Measurements from ENCODE around the gene KIAA1328.

Gene KIAA1328

DNA sequence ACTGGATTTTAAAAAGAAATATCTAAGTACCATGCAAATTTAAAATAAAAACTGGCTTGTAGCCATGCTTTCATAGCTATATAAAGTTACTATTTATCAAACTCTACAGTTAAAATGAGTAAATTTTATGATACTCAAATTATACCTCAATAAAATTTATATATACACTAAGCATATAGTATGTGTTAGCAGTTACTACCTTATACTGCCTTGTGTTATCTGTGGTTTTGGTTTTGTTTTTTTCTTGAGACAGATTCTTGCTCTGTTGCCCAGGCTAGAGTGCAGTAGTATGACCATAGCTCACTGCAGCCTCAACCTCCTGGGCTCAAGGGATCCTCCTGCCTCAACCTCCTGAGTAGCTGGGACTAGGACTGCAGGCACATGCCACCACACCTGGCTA lies 342.1 kb downstream of the KIAA1328 start:
- no peak for TF ChIP-seq CEBPB (IDR thresholded peaks at IDR 0.05)
- TF ChIP-seq EGR1 (IDR thresholded peaks at IDR 0.05), result no peak
- TF ChIP-seq, protein P1, sequence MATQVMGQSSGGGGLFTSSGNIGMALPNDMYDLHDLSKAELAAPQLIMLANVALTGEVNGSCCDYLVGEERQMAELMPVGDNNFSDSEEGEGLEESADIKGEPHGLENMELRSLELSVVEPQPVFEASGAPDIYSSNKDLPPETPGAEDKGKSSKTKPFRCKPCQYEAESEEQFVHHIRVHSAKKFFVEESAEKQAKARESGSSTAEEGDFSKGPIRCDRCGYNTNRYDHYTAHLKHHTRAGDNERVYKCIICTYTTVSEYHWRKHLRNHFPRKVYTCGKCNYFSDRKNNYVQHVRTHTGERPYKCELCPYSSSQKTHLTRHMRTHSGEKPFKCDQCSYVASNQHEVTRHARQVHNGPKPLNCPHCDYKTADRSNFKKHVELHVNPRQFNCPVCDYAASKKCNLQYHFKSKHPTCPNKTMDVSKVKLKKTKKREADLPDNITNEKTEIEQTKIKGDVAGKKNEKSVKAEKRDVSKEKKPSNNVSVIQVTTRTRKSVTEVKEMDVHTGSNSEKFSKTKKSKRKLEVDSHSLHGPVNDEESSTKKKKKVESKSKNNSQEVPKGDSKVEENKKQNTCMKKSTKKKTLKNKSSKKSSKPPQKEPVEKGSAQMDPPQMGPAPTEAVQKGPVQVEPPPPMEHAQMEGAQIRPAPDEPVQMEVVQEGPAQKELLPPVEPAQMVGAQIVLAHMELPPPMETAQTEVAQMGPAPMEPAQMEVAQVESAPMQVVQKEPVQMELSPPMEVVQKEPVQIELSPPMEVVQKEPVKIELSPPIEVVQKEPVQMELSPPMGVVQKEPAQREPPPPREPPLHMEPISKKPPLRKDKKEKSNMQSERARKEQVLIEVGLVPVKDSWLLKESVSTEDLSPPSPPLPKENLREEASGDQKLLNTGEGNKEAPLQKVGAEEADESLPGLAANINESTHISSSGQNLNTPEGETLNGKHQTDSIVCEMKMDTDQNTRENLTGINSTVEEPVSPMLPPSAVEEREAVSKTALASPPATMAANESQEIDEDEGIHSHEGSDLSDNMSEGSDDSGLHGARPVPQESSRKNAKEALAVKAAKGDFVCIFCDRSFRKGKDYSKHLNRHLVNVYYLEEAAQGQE (IDR thresholded peaks at IDR 0.05; ENCODE audit: low read depth), result no peak
- TF ChIP-seq CREB1 (IDR thresholded peaks at IDR 0.05; ENCODE audit: low read depth), result no peak
- TF ChIP-seq TAF1 (IDR thresholded peaks at IDR 0.05; ENCODE audit: low read depth), result no peak
- TF ChIP-seq YY1 (IDR thresholded peaks at IDR 0.05; ENCODE audit: low read depth), result no peak
- no peak for TF ChIP-seq FOXM1 (IDR thresholded peaks at IDR 0.05; ENCODE audit: borderline replicate concordance, low read depth)
- no peak for TF ChIP-seq EP300 (IDR thresholded peaks at IDR 0.05; ENCODE audit: borderline replicate concordance)
- TF ChIP-seq TEAD4 (IDR thresholded peaks at IDR 0.05), result no peak
- TF ChIP-seq ZBTB7A (IDR thresholded peaks at IDR 0.05; ENCODE audit: low read depth), result no peak
- no peak for TF ChIP-seq NFIC (IDR thresholded peaks at IDR 0.05)
- TF ChIP-seq, protein P2, sequence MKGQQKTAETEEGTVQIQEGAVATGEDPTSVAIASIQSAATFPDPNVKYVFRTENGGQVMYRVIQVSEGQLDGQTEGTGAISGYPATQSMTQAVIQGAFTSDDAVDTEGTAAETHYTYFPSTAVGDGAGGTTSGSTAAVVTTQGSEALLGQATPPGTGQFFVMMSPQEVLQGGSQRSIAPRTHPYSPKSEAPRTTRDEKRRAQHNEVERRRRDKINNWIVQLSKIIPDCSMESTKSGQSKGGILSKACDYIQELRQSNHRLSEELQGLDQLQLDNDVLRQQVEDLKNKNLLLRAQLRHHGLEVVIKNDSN (IDR thresholded peaks at IDR 0.05), result no peak

DNA sequence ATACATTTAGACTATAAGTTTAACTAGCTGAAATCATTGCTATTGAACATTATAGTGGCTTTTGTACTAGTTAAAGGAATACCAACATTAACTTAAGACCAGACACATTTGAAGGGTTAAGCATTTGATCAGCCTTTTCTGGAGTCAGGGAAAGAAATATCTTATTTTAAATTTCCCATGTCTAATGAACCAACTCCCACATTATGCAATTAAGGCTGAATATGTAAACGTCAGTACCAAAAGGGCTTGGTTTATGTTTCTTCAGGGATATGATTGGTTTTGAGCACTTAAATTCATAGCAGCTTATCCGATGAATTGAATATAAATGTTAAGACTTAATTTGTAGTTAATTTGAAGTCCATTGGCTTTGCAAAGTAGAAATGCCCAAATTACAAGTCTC lies 344.5 kb downstream of the KIAA1328 start:
- TF ChIP-seq, protein P2 (IDR thresholded peaks at IDR 0.05), result no peak
- no peak for TF ChIP-seq FOXM1 (IDR thresholded peaks at IDR 0.05; ENCODE audit: borderline replicate concordance, low read depth)
- TF ChIP-seq ZBTB7A (IDR thresholded peaks at IDR 0.05; ENCODE audit: low read depth), result no peak
- TF ChIP-seq NFIC (IDR thresholded peaks at IDR 0.05), result no peak
- TF ChIP-seq, protein P3, sequence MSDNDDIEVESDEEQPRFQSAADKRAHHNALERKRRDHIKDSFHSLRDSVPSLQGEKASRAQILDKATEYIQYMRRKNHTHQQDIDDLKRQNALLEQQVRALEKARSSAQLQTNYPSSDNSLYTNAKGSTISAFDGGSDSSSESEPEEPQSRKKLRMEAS (IDR thresholded peaks at IDR 0.05), result no peak
- TF ChIP-seq TAF1 (IDR thresholded peaks at IDR 0.05; ENCODE audit: low read depth), result no peak
- TF ChIP-seq, protein P1 (IDR thresholded peaks at IDR 0.05; ENCODE audit: low read depth), result no peak
- no peak for TF ChIP-seq YY1 (IDR thresholded peaks at IDR 0.05; ENCODE audit: low read depth)
- no peak for TF ChIP-seq TEAD4 (IDR thresholded peaks at IDR 0.05)
- no peak for TF ChIP-seq TCF12 (IDR thresholded peaks at IDR 0.05; ENCODE audit: low read depth)
- TF ChIP-seq EGR1 (IDR thresholded peaks at IDR 0.05), result no peak
- TF ChIP-seq CEBPB (IDR thresholded peaks at IDR 0.05), result no peak
- no peak for TF ChIP-seq CREB1 (IDR thresholded peaks at IDR 0.05; ENCODE audit: low read depth)
- TF ChIP-seq RAD21 (IDR thresholded peaks at IDR 0.05; ENCODE audit: low read depth), result no peak
- TF ChIP-seq EP300 (IDR thresholded peaks at IDR 0.05; ENCODE audit: borderline replicate concordance), result no peak

DNA sequence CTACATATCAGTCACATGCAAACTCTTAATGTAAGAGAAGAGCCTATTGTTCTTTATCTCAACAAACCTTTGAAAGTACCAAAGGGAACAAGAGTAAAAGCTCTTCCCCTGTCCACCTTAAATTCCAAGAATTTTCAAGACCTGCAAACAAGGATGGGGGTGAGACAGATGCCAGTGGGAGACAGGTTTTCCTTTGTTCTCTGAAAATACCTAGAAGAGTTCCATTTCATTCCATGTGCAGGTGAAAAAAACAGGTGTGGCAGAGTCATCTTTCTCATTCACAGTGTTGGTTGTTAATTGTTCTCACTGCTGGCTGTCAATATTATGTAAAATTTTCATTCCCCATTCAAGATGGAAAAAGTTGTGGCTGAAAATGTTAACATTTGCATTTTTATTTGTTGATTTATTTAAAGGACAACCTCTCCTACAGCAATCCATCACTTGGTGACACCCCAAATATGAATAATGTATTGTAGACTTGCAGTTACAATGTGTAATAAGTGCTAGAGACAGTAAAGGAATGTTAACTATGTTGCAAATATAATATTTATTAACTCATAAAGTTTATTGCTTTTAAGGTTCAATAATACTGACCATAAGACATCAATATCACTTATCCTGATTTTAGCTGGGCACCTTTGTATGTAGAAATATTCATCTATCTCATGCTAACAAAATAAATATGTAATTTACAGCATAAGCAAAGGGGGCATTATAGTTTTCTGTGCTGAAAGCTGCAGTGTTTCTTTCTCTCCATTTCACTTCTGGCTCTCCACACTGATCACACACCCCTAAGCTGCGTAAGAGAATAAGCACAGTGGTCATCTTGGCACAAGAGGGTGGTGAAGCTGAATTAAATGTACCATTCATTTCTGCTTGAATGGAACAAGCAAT lies 347.0 kb downstream of the KIAA1328 start:
- no peak for TF ChIP-seq YY1 (IDR thresholded peaks at IDR 0.05; ENCODE audit: low read depth)
- TF ChIP-seq, protein P3 (IDR thresholded peaks at IDR 0.05), result no peak
- TF ChIP-seq NFIC (IDR thresholded peaks at IDR 0.05), result no peak
- peak; percentile 46; the same call in 1 of the 2 replicates for TF ChIP-seq TCF12 (IDR thresholded peaks at IDR 0.05; ENCODE audit: low read depth)
- TF ChIP-seq, protein P2 (IDR thresholded peaks at IDR 0.05), result no peak
- TF ChIP-seq TEAD4 (IDR thresholded peaks at IDR 0.05), result peak; percentile 64
- TF ChIP-seq, protein P1 (IDR thresholded peaks at IDR 0.05; ENCODE audit: low read depth), result no peak
- TF ChIP-seq EGR1 (IDR thresholded peaks at IDR 0.05), result no peak
- TF ChIP-seq TAF1 (IDR thresholded peaks at IDR 0.05; ENCODE audit: low read depth), result no peak
- TF ChIP-seq ZBTB7A (IDR thresholded peaks at IDR 0.05; ENCODE audit: low read depth), result no peak
- TF ChIP-seq EP300 (IDR thresholded peaks at IDR 0.05; ENCODE audit: borderline replicate concordance), result no peak
- TF ChIP-seq FOXM1 (IDR thresholded peaks at IDR 0.05; ENCODE audit: borderline replicate concordance, low read depth), result no peak
